Activated gamma-delta T cell (primary cell): ENCODE results near the gene PDHB.
"Not testable (repeated sequence)": the region's sequence is repeated elsewhere in the genome, so short reads cannot be mapped to it uniquely, and the experiment has no call there.

Source experiments
- DNase-seq: peaks from one replicate; lab custom pipeline; 2025; lab: John Stamatoyannopoulos, UW

PDHB gene

DNA sequence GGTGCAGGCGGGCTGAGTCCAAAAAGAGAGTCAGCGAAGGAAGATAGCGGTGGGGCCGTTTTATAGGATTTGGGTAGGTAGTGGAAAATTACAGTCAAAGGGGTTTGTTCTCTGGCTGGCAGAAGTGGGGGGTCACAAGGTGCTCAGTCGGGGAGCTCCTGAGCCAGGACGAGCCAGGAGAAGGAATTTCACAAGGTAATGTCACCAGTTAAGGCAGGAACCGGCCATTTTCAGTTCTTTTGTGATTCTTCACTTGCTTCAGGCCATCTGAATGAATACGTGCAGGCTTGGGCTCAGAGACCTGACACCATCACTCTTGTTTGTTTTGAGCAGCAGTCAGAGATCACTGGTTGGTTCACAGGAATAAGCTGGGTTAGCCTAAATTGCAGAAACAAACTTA is 3.6 kb upstream of the PDHB start:
- not testable (repeated sequence) for DNase-seq

DNA sequence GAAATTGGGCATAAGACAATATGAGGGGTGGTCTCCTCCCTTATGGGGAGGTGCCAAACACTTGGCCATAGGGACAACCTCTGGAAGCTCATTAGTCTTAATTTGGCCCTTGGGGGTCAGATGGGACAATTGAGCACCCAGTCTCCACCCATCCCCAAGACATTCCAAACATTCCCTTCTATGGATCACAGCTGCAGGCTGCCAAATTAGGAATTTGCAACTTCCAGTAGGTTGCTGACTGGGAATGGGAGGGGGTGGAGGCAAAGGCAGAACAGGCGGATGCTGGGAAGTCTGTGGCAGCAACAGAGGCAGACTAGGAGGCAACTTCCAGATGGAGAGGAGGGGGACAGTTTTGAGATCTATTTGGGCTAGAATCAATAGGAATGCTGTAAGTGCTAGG is 1.4 kb upstream of the PDHB start:
- no peak for DNase-seq

DNA sequence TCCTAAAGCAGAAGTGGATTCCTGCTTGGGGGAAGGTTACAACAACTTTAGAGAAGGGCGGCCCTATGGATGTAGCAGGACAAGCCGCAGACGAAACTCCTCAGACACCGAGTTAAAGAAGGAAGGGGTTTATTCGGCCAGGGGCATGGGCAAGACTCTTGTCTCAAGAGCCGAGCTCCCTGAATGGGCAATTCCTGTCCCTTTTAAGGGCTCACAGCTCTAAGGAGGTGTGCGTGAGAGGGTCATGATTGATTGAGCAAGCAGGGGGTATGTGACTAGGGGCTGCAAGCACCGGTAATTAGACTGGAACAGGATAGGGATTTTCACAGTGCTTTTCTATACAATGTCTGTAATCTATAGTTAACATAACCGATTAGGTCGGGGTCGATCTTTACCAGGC is 879 bp upstream of the PDHB start:
- DNase-seq: no peak

DNA sequence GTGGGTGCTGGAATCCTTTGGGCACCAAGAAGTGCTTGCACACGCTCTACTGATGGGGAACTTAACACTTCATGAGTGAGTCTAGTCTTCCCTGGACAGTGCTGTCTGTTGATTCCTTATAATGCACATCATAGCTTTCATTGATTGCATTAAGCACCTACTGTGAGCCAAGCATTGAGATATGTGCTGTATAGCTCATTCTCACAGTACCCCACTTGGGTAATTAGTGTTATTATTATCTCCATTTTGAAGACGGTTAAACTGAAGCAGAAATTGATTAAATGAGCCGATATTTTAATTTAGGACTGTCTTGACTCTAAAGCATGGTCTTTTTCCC is 504 bp upstream of the PDHB start:
- DNase-seq: no peak

DNA sequence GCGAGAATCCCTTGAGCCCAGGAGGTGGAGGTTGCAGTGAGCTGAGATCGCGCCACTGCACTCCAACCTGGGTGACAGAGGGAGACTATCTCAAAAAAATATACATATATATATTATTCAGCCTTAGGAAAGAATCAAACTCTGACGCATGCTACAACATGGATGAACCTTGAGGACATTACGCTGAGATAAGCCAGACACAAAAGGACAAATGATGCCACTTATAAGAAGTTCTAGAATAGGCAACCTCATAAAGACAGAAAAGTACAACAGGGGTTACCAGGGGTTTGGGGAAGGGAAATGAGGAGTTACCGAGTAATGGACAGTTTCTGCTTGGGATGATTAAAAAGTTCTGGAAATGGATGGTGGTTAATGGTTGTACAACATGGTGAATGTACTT is 727 bp downstream of the PDHB start:
- no peak for DNase-seq

DNA sequence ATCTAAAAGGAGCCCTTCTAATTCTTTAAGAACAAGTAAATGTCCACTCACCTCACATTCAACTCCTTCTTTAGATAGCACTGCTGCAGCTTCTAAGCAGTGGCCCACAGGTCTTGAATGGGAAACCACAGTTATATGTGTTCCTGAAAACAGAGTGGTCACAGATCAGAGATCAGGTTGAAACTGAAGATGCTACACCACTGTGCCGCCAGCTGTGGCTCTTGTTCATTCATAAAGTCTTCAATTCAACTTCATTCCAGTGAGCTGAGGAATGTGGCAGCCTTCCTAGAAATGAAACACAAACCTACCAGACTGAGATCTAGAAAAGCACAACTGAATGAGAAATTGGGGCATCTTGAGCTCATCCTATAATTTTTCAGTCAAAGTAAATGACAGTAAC is 4.0 kb downstream of the PDHB start:
- no peak for DNase-seq

DNA sequence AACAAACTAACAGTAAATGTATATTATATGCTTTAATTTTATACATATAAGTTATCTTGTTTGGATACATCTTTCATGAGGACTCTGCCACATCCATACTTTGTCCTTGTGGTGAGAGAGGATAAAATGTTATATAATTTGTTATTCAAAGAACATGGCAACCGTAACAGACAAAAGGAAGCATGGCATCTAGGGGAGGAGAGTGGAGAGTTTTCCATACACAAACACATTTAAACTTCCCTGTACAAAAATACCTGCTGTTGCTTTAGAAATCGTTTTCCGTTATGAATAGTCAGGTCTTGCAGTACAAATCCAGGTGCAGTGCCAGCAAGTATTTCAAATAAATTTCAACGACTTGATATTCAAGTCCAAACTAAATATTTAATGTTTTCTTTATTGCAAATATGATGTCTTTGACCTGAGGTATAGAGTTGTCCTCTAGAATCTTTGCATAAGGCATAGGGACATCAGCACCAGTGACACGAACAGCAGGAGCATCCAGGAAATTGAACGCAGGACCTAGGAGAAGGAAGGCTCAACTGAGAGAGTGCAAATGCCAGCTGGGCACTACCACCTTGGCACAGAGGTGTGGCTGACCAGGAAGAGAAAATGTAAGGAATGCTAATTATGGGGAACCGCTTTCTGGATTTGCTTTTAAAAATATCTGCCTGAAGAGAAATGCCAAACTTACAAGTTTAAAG is 5.8 kb downstream of the PDHB start:
- DNase-seq: no peak

DNA sequence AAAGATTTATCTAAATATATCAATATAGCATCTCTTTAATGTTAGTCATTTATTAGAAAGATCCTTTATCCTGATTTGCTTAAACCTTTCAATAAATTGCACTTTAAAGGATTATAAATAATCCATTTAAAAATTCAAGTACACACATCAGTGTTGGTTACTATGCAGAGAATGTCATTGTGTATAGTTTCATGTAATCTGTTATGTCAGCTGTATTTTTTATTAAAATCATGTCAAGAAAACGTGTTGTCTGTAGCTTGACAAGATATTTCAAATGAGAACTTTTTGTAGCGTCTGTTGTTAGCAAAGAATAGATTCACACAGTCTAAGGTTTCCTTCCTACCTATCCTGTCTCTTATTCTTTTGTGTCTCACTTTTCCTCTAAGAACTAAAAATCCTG is 7.8 kb downstream of the PDHB start:
- DNase-seq: no peak

DNA sequence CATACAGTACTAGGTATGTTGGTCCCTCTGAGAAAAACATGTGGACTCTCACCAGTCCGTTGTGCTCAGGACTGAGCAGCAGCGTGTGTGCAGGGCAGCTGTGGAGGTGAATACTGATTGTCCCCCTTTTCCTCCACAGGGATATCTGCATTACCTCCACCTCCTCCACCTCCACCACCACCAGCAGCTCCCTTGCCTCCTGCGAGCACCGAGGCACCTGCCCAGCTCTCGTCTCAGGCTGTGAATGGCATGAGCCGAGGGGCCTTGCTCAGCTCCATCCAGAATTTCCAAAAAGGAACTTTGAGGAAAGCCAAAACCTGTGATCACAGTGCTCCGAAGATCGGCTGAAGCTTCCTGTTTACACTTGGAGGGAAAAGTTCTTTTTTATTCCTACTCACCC is 9.0 kb downstream of the PDHB start:
- DNase-seq: no peak

DNA sequence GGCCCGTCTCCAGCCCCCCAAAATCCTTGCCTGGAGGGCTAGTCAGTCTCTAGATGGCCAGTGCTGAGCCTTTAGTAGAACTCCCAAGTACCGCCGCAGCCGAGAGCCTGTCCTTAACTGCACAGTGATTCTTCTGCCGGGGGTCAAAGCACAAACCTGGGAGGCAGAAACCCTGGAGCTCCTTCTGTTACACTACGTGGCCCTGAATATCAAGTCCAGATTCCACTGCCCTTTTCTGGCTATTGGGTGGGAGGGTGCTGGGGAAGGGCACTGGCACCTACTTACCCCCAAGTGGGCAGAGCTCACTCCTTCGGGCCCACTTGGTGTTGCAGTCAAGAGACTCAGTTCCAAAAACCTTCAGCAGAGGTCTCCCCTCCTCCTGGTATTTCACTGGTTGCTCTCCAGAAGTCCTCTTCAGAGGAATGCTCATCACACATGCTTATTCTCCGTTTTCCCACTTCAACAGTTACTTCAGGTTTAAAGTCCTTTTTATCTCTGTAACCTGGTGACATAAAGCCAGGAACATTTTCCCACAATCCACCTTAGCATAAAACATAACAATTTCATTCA is 10.8 kb downstream of the PDHB start:
- DNase-seq: no peak

DNA sequence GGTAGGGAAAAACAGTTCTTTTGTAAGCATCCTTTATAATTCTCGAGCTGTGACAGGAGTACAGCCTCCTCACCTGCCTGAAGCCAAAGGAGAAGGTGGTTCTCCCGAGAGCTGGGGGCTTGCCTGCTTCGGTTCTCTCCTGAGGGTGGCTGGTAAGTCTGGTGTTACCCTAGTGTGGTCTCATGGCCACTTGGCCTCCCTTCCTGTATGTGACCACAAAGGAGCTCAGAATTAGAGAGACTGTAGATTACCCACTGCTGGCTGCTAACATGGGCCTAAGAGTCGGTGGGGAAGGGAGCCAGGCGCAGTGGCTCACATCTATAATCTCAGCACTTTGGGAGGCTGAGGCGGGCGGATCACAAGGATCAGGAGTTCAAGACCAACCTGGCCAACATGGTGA is 12.6 kb downstream of the PDHB start:
- DNase-seq: no peak

DNA sequence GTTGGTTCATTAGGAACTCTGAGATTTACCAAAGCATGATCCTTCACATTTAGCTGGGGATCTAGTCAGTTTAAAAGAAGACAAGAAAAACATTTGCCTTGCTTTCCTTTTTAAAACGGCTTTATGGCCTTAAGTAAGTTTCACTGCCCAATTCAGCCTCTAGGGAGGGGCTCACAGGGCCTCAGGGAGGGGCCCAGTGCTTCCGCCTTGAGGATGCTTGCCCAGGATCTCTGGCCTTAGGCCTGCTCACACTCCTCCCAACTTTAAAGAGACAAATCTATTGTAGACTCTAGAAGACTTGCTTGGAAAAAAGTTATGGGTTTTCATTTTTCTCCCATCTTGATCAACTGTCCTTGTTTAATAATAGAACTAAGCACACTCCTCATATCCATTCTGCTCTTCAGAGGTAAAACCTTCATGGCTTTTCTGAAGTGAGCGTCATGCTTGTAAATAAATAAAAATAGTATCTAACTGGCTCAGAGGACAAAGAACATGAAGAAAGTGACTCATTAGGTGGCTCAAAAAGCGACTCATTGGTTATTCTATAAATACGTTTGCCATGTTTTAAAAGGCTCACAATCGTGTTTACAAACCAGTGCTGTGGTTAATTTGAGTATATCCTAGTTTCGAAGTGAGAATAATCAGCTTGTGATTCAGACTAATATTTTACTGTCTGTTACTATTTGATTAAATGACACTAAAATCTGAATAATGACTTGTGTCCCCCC is 13.7 kb downstream of the PDHB start:
- DNase-seq: no peak

DNA sequence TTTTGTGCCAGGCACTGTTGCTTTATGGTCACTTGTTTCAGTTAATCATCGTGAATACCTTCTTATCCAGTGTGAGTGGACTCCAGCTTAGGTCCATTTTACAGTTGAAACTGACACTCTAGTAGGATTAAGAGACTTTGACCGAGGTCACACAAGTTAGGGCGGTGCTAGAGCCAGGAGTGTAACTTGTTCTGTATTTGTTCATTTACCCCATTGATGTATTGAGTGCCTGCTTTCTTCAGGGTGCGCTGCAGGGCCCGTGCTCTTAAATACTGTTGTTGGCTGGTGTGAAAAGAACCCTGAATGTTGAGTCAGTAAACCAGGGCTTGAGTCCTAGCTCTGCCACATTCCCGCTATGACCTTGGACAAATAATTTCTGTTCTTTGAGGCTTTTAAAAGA is 15.4 kb downstream of the PDHB start:
- DNase-seq: no peak

DNA sequence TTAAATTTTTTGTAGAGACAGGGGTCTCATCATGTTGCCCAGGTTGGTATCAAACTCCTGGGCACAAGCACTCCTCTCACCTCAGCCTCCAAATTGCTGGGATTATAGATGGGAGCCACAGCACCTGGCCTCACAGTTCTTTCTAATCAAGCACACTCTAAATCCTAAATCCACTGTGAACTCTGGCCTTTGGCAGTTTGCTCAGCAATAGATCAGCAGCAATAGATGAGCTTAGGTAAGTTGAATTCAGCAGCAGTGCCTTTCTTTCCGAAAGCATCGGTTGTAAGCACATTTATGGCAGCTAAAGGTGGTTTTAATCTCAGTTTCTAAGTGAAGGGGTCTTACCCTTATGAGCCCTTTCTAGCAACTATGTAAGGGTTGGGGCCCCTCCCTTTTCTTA is 16.6 kb downstream of the PDHB start:
- DNase-seq: no peak

DNA sequence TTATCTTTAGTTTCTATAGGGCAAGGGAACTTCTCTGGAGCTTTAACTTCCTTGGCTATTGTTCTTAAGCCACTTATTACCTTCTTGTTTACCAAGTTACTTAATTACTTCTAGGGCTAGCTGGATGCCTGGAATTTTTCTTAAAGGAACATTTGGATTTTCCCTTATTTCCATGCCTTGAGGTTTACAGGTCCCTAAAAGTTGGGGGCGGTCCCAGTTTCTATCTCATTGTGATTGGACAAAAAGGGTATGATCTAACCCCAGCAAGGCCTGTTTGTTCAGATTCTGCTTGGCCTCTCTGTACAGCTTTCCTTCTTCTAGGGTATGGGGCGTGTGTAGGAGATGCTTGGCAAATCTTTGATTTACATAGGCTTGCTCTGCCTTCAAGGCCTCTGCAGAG is 17.4 kb downstream of the PDHB start:
- DNase-seq: no peak

DNA sequence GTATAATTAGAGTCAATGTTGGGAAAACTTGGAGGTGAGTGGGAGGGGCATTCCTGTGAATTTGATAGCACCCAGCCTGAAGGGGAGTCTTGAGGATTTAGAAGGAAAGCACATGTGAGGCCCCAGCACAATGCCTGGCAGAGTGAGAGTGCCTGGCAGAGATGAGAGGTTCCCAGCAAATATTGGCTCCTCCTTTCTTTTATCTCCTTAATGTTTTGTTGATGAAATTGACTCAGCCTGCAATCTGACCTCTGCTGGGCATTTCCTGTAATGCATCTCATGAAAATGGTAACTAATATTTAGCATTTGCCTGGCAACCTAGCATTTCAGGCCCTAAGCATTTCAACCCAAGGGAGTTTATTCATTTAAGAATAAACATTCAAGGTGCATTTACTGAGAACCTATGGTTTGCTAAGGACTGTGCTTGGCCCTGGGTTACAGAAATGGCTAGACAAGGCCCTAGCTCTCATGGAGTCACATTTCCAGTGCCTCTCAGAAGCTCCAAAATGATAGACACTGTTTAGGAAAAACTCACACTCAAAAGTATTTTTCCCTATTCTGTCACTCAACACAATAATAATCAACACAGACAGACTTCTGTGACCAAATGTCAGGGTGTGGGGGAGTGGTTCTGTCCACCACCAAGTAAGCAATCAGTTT is 19.0 kb downstream of the PDHB start:
- no peak for DNase-seq

DNA sequence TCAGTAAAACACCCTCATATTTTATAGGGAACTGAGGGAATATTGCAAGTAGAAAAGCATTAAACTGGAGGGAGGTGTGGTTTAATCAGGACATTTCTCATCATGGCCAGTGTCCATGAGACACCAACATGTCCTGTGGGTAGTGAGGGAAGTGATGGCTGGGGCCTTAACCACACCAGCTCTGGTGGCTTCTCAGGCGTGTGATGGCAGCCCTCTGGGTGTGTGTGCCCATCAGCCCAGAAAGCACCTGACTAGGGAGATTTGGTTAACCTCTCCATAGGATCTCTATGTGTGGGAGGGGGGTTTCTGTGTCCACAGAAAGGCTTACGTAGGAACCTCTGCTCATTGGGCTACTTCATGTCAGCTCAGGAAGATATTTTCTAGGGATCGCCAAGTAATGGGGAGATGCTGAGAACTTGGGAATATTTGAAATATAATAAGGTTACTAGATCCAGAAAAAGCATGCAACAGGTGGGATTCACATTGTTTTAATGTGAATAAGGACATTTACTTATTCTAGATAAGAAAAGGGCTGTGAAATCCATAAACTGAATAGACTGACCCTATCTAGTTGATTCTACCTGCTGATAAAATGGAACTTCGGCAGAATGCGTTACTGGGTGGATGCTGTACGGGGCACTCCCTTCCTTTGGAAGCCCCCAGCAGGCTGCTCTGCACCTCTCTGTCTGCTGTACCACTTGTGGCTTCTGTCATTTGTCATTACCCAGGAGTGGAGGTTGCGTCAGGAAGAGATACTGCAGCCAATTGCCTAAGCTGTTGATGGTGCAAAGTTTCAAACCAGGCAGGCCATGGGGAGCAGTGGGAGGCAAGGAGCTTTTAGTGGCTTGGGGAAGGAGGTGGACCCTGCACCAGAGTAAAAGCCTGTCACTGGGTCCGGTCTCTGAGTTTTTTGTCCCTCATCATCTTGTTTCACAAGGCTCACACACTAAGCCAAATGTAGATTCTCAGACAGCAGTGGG is 21.5 kb downstream of the PDHB start:
- DNase-seq: no peak

DNA sequence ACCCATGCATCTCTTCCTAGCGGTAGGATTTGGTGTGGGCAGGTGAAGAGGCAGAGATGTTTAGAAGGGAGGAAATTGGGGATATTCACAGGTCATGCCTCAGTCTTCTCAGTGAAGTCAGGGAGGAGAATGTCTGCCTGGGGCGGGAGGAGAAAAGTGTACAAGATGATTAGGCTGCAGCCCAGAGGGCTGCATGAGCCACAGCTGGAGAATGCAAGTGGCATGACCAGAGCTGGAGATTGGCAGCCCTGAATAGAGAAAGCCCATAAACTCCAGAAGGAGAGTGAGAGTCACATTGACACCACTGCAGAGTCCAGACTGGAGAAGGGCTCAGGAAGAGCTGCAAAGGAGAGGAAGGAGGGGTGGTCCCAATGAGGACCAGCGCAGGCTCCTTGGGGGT is 22.6 kb downstream of the PDHB start:
- DNase-seq: no peak

DNA sequence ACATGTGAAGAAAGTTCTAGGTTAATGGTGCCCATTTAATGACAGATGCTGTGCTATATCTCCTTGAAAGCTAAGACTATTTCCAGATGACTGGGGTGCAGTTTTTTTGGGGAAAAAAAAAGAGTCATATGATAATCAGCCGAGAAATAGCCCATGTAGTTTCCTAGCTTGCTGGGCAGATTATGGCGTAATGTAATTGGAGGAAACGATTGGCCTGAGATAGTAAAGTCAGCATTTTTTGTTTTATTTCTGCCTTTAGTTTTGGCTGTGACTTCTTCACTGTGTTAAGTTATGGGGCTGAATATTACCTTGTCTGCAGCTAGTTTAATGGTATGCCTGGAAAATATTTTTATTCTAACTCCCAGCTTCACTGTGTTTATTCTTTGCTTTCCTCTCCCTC is 24.0 kb downstream of the PDHB start:
- DNase-seq: no peak

DNA sequence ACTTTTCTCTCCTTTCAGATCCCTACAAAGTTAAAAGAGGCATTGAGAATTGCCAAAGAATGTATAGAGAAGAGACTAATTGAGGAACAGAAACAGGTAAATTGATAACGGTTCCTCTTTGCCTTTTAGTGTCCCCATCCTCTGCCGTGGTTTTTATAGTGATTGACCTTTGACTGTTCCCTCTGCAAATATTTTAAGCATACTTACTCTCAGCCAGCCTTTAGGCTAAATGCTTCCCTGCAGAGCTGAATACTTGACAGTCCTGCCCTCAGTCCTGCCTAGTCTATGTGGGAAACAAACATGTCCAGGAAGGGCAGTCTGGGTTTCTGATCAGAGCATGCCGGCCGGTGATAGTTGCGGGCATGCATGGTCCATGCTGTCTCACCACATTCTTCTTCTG is 24.7 kb downstream of the PDHB start:
- DNase-seq: no peak

DNA sequence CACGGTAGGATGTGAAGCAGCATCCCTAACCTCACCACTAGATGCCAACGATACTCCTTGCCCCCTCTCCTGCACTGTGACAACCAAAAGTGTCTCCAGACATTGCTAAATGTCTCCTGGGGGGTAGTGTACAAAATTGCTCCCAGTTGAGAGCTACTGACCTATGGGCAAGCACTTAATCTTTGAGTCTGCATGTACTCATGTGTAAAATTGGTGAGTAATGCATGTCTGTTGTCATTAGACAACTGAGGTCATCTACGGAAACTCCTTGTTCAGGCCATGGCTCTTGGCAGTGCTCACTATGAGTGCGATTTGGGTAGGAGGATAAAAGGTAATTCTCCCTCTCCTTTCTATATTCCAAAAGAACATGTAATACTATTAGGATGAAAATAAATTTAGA is 29.2 kb downstream of the PDHB start:
- no peak for DNase-seq

DNA sequence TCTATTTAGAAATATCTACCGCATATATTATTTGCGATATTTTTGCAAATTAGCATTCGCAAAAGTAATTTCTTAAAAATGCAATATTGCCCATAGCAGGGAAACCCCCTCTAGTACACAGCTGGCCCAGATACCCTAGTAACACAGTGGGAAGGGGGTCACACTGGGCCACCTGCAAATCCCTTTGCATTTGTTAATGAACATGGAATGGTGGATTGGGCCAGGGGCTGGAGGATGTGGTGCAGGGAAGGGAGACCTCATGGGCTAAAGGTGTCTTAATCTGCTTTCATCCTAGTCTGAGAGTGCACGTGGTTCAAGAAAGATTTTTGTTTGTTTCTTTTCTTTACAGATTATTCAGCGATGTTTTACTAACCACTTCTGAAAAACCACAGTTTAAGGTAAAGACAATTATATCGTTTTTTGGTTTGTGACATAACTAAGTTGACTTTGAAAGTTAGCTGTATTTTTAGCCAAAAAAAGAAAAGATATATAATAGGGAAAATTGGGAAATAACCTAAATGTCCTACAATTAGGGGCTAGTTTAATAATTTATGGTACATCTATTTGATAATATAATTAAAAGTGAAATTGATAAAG is 30.0 kb downstream of the PDHB start:
- no peak for DNase-seq
